Measurements from ENCODE around the gene ADCY9.
A peak's percentile ranks its signal among the peaks of the same experiment; 100 is the strongest.
"Not testable (repeated sequence)": the region's sequence is repeated elsewhere in the genome, so short reads cannot be mapped to it uniquely, and the experiment has no call there.

ADCY9 gene

DNA sequence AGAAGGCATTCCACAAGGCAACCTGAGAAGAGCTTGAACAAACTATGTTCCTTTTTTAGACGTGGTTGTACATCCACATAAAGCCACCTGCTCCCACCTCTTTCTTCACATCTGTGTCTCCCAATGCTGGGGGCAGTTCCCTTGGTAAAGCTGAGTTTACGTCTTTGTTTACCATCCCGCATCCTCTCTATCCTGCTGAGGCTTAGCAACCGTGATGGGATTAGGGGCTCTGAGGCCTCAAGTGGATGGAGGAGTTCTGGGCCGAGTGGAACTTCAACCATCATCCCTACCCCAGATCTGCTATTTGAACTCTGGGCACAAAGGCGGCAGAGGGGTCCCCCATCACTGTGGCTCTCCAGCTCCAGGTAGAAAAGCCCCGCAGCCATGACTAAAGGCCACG lies 141.5 kb downstream of the ADCY9 start:
- no peak for DNase-seq (ENCODE audit: low spot score)

DNA sequence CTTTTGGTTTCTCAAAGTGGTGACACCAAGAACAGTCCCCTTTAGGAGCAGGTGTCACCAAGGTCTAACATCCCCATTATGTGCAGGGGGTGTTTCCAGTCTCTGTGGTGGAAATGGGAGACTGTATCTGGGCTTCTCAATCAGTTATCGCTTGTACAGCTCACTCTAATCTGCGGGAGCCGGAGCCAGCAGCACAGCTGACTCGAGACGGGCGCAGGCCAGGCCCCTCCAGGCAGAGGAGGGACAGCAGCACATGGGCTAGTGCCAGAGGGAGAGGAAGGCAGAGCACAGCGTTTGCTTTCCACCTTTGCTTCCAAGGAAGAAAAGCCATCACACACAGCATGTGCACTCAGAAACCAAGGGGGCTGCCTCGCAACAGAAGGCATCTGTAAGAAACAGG lies 144.5 kb downstream of the ADCY9 start:
- DNase-seq (ENCODE audit: low spot score): no peak

DNA sequence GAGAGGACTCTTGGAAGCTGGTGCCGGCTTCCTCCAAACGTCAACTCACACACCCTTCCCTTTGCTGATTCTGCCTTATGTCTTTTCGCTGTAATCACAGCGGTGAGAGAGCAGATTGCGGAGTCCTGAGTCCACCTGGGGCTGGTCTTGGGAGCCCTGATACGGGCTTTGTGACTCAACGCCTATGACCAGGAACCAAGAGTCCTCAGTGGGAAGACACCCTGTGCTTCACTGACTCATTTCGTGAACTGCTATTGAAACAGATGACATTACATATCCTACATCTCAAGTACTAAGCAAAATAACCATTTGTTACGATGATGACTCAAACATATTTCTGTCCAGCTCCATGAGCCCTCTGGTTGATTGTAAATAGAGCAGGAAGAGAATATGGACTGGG lies 145.0 kb downstream of the ADCY9 start:
- peak; percentile 37 for DNase-seq (ENCODE audit: low spot score)

DNA sequence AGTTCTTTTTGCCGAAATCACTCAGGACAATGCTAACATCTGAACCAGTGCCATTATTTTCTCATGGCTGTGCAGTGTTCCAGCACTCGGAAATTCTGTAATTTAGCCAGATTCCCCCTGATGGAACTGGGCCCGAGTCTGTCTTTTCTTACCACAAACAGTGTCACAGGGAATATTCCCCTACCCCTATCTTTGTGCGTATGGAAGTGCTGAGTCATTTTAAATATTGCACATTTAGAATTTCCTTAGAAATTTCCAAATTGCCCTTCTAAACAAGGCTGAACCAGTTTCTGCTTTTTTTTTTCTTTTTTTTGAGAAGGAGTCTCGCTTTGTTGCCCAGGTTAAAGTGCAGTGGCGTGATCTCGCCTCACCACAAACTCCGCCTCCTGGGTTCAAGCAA lies 147.7 kb downstream of the ADCY9 start:
- no peak for DNase-seq (ENCODE audit: low spot score)

DNA sequence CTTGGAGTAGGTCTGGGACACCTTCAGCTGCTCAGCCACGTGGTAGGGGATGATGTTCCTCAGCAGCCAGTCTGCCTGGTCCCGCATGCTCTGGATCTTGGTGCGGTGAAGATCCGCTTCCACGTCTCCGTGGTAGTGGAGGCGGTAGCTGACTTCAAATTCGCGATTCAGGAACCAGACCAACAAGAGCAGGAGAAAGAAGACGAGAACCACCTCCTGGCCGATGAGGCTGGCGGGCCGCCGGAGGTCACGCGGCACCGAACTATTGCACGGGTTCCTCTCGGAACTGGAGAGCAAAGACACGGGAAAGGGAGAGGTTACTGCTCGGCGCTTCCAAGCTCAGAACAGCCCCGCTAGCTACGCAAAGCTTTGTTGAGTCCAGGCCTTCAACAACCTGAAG lies 149.6 kb downstream of the ADCY9 start:
- DNase-seq (ENCODE audit: low spot score): no peak

DNA sequence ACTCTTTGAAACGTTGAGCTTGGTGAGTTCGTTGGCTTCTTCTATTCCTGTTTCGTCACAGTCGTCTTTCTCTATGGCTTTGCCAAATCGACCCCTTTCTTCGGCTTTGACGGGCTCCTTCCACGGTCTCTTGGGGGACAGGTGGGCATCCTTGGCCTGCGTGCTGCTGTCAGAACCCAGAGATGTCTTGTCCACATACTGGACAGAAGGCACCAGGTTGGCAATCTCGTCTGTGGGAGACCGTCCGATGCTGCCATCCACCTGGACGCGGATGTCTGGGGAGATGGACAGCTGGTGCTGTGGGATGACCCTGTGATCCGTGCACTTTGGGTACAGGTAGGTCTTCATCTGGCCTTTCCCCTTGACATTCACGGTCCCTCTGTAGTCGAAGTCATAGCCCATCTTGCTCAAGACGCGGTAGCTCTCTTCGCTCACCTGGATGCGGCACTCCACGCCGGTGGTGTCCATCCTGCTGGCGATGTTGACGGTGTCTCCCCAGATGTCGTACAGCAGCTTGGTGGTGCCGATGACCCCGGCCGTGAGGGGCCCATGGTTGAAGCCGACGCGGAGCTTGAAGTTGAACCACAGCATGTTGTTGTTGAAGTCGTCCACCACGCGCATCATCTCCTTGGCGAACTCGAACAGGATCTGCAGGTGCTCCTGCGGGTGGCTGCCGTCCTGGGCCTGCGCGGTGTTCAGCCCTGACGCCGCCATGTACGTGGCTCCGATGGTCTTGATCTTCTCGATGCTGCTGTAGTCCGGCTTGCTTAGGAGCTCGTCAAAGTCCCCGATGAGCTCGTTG lies 150.3 kb downstream of the ADCY9 start:
- DNase-seq (ENCODE audit: low spot score): no peak

DNA sequence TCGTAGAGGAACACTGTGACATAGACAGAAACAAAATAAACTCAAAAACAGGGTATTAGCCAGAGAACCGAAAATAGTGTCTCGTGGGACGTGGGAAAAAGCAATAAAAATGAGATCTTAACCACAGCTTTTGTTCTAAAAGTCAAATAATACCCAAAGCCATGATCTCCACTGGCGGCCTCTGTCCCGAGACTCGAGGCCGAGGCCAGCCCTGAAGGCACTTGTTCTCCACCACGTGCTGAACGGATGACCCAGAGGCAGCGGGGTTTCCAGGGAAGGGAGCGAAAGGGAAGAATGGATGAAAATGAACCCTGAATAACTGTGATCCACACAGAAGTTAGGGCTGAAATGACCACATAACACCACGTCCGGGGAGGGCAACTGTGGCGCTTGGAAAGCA lies 150.9 kb downstream of the ADCY9 start:
- no peak for DNase-seq (ENCODE audit: low spot score)

DNA sequence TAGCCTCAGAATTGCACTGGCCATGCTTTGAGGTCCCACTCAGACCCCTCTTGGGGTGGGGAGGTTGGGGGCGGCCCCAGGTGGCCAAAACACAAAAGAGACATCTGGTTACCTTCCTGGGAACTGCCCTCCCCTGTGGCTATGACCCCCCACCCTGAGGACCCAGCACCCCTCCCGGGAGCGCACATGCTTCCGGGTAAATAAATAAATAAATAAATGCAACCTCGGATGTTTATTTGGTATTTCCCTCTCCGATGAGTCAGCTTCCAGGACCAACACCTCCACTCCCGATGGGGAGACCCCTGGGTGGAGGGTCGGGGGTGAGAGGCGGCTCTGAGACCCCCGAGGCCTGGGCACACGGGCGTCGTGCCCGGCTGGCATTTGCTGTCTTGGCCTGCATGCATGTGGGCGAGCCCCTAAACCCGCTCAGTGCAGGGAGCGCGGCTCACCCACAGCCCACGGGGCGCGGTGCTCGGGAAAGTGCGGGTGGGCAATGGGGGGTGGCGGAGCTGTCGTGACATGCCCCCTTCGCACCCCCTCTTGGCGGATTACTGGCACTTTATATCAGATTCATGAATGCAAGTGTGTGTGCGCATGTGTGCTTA lies 151.5 kb downstream of the ADCY9 start:
- DNase-seq (ENCODE audit: low spot score): no peak

DNA sequence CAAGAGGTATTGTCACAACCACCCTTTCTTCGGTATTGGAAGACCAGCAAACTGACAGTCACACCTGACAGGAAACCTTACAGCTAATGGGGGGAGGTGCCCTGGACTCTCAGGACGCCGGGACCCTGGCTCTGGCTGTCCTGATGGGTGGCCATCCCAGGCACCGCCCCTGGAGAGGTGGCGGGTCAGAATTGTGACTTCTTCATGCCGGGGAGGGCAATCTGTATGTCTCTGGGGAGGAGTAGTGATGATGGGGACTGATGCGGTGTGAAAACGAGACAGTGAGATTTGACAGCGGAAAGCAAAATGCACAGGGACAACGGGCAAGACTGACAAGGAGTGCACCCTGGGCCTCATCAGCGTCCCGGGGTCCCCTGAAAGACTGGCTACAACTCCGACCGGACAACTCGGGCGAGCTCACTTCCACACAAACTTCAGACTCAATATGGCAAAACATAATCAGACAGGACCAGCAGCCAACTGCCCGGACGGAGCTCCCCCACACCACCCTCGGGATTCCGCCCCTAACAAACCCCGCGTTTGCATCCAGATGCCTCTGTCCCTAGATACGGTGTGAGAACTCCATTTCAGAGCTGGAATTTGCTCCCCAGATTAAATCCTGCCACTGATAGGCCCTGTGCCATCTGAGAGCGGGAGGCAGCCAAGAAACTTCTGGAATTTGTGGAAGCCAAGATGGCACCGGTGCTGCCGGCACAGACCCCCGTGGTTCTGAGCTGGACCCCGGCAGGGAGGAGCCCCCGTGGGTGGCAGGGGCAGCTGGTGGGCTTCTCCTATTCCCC lies 152.2 kb downstream of the ADCY9 start:
- no peak for DNase-seq (ENCODE audit: low spot score)

DNA sequence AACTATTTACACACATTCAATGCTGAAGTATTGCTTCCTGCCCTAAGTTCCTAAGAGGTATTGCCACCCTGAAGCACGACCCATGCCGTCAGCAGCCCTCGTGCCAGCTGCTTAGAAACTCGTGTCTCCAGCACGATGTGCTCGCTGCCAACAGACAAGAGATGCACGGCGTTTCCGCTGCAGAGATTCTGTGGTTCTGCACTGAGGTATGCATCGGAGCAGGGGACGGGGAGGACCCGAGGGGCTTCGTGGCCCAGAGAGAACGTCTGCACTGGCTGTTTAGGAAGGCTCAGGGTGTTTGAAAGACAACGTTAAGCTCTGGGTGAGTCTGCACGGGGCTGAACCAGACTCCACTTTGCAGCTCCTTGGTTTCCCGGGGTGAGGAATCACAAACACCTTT lies 153.0 kb downstream of the ADCY9 start:
- DNase-seq (ENCODE audit: low spot score): no peak

DNA sequence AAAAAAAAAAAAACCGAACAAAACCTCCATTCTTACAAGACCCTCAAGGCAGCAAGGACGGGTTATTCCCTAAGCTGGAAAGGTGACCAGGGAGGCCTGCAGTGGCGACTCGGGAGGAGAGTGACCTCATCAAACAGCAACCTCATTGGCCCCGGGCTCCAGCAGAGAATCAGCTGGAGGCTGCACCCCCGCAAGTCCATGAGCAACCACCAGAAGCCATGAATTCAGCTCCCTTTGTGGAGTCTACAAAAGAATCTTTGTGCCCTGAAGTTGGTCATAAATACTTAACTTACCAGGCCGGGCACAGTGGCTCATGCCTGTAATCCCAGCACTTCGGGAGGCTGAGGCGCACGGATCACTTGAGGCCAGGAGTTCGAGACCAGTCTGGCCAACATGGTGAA lies 154.8 kb downstream of the ADCY9 start:
- peak; percentile 78 for DNase-seq (ENCODE audit: low spot score)

DNA sequence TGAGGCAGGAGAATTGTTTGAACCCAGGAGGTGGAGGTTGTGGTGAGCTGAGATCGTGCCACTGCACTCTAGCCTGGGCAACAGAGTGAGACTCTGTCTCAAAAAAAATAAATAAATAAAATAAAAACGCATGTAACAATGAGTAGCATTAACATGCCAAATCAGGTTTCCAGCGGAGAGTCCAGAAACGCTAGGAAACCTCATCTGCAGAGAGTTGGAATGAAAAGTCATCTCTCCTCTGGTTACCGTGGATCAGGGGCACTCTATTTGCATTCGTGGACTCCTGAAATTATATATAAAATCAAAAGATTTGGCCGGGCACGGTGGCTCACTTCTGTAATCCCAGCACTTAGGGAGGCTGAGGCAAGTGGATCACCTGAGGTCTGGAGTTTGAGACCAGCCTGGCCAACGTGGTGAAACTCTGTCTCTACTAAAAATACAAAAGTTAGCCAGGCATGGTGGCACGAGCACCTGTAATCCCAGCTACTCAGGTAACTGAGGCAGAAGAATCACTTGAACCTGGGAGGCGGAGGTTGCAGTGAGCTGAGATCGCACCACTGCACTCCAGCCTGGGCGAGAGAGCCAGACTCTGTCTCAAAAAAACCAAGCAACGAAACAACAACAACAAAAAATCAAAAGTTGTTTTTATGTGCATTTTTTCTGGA lies 156.2 kb downstream of the ADCY9 start:
- DNase-seq (ENCODE audit: low spot score): not testable (repeated sequence)

DNA sequence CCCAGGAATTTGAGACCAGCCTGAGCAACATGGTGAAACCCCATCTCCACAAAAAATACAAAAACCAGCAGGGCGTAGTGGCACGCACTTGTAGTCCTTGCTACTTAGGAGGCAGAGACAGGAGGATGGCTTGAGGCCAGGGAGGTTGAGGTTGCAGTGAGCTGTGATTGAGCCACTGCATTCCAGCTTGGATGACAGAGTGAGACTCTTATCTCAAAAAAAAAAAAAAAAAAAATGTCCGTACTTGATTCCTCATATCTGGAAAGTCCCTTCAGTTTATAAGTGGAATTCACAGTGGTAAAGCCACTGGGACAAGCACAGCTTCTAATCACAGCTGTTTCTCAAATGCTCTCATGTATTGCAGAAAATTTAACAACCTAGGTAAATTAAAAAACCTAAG lies 157.1 kb downstream of the ADCY9 start:
- no peak for DNase-seq (ENCODE audit: low spot score)

DNA sequence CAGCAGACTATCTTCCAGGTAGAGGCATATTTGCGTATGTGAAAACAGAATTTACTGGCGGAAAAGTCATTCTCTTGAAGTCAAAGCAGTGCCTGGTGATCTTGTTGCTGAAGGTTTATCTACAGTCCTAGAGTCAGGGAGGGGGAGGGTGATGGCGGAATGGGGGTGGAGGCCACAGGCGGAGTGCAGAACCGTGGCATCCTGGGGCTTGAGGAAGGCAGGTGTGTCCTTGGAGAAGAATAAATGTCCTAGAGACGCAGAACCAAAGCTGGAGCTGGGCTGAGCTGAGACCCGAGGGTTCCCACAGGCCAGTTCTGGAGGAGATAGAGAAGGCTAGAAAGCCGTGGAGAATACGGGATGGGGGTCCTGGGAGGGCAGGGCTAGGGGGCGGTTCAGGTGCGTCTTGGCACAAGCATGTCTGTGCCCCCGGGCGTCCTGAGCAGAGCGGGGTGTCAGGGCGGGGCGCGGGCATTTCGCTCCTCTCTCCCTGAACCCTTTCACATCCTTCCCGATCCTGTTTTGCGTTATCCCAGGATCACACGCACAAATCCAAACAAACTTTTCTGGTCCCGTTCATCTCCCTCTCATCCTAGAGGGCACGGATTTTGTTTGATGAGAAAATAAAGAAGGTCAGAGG lies 158.8 kb downstream of the ADCY9 start:
- no peak for DNase-seq (ENCODE audit: low spot score)

DNA sequence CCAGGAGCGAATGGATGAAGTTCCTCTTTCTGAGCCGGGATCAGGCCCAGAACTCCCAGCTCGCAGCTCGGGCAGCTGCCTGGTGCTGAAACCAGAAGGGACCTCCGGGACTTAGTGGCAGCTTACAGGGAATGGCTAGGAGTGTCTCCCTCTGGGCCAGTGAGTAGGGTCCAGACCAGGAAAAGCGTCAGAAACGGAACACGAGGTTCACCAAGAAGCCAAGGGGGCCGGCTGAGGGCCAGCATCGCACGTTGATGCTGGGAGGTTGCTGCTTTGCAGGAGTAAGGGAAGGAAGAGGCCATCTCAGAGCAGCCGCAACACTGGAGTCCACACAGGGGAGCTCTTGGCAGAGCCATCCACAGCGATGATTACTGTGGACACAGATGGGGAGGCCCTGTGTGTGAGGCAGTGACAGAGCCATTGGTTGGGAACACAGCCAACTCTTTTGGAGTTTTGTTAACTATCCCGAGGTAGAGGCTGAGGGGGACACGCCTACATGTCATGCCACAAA lies 161.8 kb downstream of the ADCY9 start:
- no peak for DNase-seq (ENCODE audit: low spot score)

DNA sequence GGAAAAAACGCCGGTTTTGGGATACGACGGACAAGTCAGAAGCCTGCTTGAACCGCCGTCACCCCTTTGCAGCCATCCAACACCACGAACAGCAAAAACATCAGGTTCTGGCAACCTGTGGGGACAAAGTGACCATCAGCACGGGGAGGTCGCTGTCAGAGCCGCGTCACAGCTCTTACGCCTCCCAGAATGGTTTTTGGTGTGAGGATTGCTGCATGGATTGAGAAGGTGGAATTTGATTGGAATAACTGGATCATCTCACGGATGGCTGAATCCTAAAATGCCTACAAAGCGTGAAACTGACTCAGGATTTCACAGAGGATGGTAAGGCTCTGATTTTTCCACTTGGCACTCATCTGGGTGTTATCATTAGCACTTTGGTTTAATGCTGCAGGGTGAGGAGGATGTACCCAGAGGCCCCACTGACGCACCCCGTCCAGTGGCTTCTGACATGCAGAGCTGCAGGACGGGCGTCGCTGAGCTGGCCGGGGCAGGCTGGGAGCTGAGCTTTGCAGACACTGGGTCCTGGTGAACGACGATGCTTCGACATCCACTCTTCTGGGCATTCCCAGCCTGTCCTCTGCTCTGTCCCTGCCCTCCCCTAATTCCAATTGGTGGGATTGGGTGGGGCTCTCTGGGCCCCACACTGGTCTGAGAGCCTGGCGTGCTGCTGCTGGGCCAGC lies 162.4 kb downstream of the ADCY9 start:
- no peak for DNase-seq (ENCODE audit: low spot score)

DNA sequence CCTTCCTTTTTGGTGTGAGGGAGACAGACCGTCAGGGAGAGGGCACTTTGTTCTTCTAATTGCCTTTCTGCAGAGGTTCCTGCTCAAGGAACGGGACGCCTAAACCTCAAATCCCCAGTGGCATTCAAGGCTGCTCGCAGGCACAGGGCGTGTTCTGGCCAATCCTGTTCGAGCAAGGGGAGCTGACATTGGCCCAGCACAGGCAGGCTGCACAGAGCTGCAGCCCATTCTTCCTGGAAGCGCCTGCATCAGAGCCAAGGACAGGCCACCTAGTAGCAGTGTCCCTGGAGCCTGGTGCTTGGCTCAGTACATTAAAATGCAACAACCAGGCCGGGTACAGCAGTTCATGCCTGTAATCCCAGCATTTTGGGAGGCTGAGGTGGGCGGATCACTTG lies 163.5 kb downstream of the ADCY9 start:
- no peak for DNase-seq (ENCODE audit: low spot score)

DNA sequence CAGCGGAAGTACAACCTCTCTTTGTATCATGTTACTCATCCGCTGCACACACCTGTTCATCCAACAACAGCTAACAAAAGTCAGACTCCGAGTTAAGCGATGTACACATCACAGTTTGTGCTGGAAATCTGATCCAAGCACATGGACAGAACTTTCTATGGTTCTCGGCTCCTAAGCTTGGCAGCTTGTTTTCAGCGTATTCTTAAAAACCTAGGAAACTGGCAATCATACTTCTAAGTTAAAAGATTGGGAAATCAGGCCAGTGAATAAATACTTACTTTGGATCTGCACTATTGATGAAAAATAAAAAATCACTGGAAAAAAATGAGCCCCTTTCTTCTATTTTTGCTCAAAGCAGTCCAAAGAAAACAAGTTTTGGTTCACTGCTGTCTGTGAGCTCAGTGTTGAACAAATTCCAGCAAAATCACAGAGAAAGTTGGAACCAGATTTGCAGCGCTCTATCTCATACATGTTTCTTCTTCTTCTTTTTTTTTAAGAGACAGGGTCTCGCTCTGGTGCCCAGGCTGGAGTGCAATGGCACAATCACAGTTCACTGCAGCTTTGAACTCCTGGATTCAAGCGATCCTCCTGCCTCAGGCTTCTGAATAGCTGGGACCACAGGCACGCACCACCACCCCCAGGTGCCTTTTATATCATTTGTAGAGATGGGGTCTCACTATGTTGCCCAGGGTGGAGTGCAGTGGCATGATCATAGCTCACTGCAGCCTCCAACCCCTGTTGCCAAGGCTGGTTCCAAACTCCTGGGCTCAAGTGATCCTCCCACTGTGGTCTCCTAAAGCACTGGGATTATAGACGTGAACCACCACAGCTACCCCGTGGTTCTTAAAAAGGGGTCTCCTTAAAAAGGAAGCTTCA lies 164.1 kb downstream of the ADCY9 start:
- DNase-seq (ENCODE audit: low spot score): no peak

DNA sequence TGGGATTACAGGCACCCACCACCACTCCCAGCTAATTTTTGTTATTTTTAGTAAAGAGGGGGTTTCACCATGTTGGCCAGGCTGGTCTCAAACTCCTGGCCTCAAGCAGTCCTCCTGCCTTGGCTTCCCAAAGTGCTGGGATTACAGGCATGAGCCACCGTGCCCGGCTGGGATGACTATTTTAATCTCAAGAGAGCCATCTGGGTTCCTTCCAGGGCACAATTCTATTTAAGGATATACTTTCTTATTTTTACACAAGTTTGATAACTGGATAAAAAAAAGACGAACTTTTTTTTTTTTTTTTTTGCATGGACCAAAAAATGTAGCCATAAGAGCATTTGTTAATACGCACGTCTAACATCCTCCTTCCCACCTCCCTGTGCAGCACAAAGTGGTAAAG lies 164.9 kb downstream of the ADCY9 start:
- not testable (repeated sequence) for DNase-seq (ENCODE audit: low spot score)
